ENCODE data around the gene DAPK2. TPM values are rescaled to one million over a fixed set of nuclear protein-coding genes. Genes with fewer than 3 reads are reported as not detected.

DAPK2 gene
- total RNA-seq, 1 donor from 2014 or later, result 2.6 TPM

- H3K27me3 Mint-ChIP-seq (ENCODE audit: low read depth), result no peaks in the 10 kb centered on the region
- H3K27ac Mint-ChIP-seq, result no peak overlapping the region
- TF ChIP-seq, protein P1, sequence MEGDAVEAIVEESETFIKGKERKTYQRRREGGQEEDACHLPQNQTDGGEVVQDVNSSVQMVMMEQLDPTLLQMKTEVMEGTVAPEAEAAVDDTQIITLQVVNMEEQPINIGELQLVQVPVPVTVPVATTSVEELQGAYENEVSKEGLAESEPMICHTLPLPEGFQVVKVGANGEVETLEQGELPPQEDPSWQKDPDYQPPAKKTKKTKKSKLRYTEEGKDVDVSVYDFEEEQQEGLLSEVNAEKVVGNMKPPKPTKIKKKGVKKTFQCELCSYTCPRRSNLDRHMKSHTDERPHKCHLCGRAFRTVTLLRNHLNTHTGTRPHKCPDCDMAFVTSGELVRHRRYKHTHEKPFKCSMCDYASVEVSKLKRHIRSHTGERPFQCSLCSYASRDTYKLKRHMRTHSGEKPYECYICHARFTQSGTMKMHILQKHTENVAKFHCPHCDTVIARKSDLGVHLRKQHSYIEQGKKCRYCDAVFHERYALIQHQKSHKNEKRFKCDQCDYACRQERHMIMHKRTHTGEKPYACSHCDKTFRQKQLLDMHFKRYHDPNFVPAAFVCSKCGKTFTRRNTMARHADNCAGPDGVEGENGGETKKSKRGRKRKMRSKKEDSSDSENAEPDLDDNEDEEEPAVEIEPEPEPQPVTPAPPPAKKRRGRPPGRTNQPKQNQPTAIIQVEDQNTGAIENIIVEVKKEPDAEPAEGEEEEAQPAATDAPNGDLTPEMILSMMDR (IDR thresholded peaks at IDR 0.05; ENCODE audit: unreplicated experiment), result no peak
- no peaks in the 10 kb centered on the region for H3K9me3 Mint-ChIP-seq
- no peaks in the 10 kb centered on the region for H3K36me3 Mint-ChIP-seq
- peaks cover 4% of the 10 kb centered on the region for H3K4me1 Mint-ChIP-seq
- H3K4me3 Mint-ChIP-seq, result no peak overlapping the region
- no peak for DNase-seq (ENCODE audit: low spot score in 2 of 2, unreplicated experiment in 2 of 2)
Observed at GRCh38 chr15:63922261-63922904, 123.9 kb downstream of the DAPK2 start.

GRCh38 chr15:63920504-63921175 lies 125.6 kb downstream of the DAPK2 start:
- TF ChIP-seq, protein P1 (IDR thresholded peaks at IDR 0.05; ENCODE audit: unreplicated experiment), result no peak
- no peak overlapping the region for H3K27ac Mint-ChIP-seq
- H3K4me1 Mint-ChIP-seq, result peaks cover 16% of the 10 kb centered on the region
- no peaks in the 10 kb centered on the region for H3K36me3 Mint-ChIP-seq
- H3K27me3 Mint-ChIP-seq (ENCODE audit: low read depth), result no peaks in the 10 kb centered on the region
- no peaks in the 10 kb centered on the region for H3K9me3 Mint-ChIP-seq
- DNase-seq (ENCODE audit: low spot score in 2 of 2, unreplicated experiment in 2 of 2), result no peak
- H3K4me3 Mint-ChIP-seq, result no peak overlapping the region

- Mint-ChIP-seq H3K9me3 (no peaks in the 10 kb centered on the region), H3K4me3 (no peak overlapping the region), H3K27ac (no peak overlapping the region), H3K4me1 (peaks cover 16% of the 10 kb centered on the region), H3K36me3 (no peaks in the 10 kb centered on the region), H3K27me3 (ENCODE audit: low read depth) (no peaks in the 10 kb centered on the region)
- no peak for DNase-seq (ENCODE audit: low spot score in 2 of 2, unreplicated experiment in 2 of 2)
- TF ChIP-seq, protein P1 (IDR thresholded peaks at IDR 0.05; ENCODE audit: unreplicated experiment), result no peak
Observed at GRCh38 chr15:63918901-63919348, 127.4 kb downstream of the DAPK2 start.

GRCh38 chr15:63918317-63918672 lies 128.0 kb downstream of the DAPK2 start:
- no peaks in the 10 kb centered on the region for H3K36me3 Mint-ChIP-seq
- H3K9me3 Mint-ChIP-seq, result no peaks in the 10 kb centered on the region
- peaks cover 16% of the 10 kb centered on the region for H3K4me1 Mint-ChIP-seq
- no peak for DNase-seq (ENCODE audit: low spot score in 2 of 2, unreplicated experiment in 2 of 2)
- TF ChIP-seq, protein P1 (IDR thresholded peaks at IDR 0.05; ENCODE audit: unreplicated experiment), result no peak
- H3K4me3 Mint-ChIP-seq, result no peak overlapping the region
- H3K27ac Mint-ChIP-seq, result no peak overlapping the region
- H3K27me3 Mint-ChIP-seq (ENCODE audit: low read depth), result no peaks in the 10 kb centered on the region

DNA sequence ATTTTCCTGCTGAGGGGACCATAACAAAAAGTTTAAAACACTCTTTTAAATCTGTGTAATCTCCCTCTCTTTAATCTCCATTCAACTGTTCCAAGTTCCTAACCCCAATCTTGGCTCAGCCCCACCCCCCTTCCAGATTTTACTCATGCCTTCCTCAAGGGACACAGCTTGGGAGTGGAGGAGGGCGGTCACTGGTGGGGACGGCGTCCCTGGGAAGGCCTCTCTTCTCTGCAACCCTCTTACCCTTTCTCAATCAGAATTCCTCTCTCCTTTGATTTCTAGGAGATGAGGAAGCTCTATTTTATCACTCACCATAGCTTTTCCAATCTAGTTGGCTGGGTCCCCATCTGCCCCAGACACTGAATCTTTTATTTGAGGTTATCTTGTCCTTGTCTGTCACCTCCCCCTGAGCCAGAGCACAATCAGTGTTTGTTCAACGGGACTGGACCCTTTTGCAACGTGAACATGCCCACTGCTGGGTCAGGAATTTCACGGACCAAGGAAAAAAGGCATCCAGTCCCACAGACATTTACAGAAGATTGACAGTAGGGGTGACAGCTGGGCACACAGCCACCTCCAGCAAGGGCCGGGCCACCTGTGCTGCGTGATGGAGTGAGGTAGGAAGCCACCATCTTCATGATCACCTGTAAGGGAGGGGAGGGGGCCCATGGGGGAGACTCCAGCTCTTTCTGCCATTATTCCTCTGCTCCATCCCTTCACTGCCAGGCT lies 128.5 kb downstream of the DAPK2 start:
- Mint-ChIP-seq H3K4me1 (peaks cover 16% of the 10 kb centered on the region), H3K36me3 (no peaks in the 10 kb centered on the region), H3K27me3 (ENCODE audit: low read depth) (no peaks in the 10 kb centered on the region), H3K4me3 (no peak overlapping the region), H3K9me3 (no peaks in the 10 kb centered on the region), H3K27ac (no peak overlapping the region)
- DNase-seq (ENCODE audit: low spot score in 2 of 2, unreplicated experiment in 2 of 2), result no peak
- TF ChIP-seq, protein P1 (IDR thresholded peaks at IDR 0.05; ENCODE audit: unreplicated experiment), result no peak
